ENCODE results near the gene LIX1L. TPM values are rescaled to one million over a fixed set of nuclear protein-coding genes. Genes with fewer than 3 reads are reported as not detected.

LIX1L gene
- total and polyA plus RNA-seq, 2 of the 13 experiments (the other 11 are each of a cell fraction or from before 2014, with no cell fraction given) = 8.1 to 24.9 TPM

DNA sequence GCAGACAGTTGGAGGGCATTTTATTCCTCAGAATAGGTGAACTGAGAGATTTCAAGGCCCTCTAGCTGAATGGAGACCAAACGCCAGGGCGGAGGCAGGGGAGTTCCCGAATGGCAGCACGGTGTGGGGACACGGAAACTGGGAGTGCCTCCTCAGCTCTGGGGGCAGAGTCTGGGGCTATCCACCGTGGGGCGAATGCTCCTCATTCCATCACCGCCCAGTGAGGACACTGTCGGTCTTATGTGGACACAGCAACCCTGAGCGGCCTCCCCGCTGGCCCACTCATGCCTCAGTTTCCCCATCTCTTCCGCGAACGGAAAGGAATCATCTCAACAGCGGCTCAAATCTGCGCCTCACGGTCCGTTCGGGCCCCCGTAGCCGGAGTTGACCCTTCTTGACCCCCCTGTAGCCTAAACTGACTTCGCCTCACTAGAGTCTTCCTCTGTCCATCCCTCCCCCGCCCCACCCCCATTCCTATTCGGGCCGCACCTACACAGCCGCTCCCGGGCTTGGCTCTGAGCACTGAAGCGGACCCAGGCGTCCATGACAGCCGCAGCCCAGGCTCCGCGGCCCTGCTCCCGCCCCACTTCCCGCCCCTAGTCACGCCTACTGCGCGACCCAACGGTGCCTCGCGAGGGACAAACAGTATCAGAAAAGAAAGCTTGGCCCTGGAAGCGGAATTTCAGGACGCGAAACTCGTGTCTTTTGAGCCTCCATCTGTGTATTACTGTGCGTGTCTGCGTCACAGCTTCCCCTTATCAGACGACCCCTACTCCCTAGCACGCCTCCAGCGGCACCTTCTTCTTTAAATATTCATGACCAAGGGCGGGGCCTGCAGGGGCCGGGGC is 39.4 kb downstream of the LIX1L start, which contains the start of gene PEX11B (continued):
- TF ChIP-seq, protein P1, sequence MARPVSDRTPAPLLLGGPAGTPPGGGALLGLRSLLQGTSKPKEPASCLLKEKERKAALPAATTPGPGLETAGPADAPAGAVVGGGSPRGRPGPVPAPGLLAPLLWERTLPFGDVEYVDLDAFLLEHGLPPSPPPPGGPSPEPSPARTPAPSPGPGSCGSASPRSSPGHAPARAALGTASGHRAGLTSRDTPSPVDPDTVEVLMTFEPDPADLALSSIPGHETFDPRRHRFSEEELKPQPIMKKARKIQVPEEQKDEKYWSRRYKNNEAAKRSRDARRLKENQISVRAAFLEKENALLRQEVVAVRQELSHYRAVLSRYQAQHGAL (CRISPR knock-in tag; IDR thresholded peaks at IDR 0.05; ENCODE audit: not compliant biosample characterization) = no peak
- no peak for TF ChIP-seq HOXD1 (CRISPR knock-in tag; IDR thresholded peaks at IDR 0.05)
- TF ChIP-seq, protein P2, sequence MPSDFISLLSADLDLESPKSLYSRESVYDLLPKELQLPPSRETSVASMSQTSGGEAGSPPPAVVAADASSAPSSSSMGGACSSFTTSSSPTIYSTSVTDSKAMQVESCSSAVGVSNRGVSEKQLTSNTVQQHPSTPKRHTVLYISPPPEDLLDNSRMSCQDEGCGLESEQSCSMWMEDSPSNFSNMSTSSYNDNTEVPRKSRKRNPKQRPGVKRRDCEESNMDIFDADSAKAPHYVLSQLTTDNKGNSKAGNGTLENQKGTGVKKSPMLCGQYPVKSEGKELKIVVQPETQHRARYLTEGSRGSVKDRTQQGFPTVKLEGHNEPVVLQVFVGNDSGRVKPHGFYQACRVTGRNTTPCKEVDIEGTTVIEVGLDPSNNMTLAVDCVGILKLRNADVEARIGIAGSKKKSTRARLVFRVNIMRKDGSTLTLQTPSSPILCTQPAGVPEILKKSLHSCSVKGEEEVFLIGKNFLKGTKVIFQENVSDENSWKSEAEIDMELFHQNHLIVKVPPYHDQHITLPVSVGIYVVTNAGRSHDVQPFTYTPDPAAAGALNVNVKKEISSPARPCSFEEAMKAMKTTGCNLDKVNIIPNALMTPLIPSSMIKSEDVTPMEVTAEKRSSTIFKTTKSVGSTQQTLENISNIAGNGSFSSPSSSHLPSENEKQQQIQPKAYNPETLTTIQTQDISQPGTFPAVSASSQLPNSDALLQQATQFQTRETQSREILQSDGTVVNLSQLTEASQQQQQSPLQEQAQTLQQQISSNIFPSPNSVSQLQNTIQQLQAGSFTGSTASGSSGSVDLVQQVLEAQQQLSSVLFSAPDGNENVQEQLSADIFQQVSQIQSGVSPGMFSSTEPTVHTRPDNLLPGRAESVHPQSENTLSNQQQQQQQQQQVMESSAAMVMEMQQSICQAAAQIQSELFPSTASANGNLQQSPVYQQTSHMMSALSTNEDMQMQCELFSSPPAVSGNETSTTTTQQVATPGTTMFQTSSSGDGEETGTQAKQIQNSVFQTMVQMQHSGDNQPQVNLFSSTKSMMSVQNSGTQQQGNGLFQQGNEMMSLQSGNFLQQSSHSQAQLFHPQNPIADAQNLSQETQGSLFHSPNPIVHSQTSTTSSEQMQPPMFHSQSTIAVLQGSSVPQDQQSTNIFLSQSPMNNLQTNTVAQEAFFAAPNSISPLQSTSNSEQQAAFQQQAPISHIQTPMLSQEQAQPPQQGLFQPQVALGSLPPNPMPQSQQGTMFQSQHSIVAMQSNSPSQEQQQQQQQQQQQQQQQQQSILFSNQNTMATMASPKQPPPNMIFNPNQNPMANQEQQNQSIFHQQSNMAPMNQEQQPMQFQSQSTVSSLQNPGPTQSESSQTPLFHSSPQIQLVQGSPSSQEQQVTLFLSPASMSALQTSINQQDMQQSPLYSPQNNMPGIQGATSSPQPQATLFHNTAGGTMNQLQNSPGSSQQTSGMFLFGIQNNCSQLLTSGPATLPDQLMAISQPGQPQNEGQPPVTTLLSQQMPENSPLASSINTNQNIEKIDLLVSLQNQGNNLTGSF (CRISPR knock-in tag; IDR thresholded peaks at IDR 0.05) = no peak
- peak; percentile 70 for TF ChIP-seq MTA1 (CRISPR knock-in tag; IDR thresholded peaks at IDR 0.05; ENCODE audit: borderline replicate concordance)
- TF ChIP-seq ZNF878 (CRISPR knock-in tag; IDR thresholded peaks at IDR 0.05) = no peak
- TF ChIP-seq NFIB (CRISPR knock-in tag; IDR thresholded peaks at IDR 0.05; ENCODE audit: borderline replicate concordance) = no peak
- no peak for TF ChIP-seq NR1H2 (CRISPR knock-in tag; IDR thresholded peaks at IDR 0.05; ENCODE audit: borderline replicate concordance, low read depth)
- TF ChIP-seq, protein P3, sequence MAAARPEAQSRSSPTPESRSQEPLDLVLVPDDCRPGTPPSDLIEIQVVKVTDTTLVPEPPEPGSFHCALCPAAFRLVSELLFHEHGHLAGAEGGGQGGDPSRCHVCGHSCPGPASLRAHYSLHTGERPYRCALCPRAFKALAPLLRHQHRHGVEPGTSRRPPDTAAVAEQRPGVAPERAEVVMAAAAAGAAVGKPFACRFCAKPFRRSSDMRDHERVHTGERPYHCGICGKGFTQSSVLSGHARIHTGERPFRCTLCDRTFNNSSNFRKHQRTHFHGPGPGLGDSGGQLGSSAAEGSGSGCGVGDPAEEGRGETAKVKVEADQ (CRISPR knock-in tag; IDR thresholded peaks at IDR 0.05; ENCODE audit: borderline replicate concordance) = no peak
- 0 out of 2 replicates have a peak, but pooled peaks have one; percentile 7 for TF ChIP-seq REPIN1 (CRISPR knock-in tag; IDR thresholded peaks at IDR 0.05; ENCODE audit: borderline replicate concordance, low read depth)
- TF ChIP-seq, protein P4, sequence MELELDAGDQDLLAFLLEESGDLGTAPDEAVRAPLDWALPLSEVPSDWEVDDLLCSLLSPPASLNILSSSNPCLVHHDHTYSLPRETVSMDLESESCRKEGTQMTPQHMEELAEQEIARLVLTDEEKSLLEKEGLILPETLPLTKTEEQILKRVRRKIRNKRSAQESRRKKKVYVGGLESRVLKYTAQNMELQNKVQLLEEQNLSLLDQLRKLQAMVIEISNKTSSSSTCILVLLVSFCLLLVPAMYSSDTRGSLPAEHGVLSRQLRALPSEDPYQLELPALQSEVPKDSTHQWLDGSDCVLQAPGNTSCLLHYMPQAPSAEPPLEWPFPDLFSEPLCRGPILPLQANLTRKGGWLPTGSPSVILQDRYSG (CRISPR knock-in tag; IDR thresholded peaks at IDR 0.05) = no peak
- TF ChIP-seq SIX1 (CRISPR knock-in tag; IDR thresholded peaks at IDR 0.05; ENCODE audit: borderline replicate concordance) = no peak
- TF ChIP-seq, protein P5, sequence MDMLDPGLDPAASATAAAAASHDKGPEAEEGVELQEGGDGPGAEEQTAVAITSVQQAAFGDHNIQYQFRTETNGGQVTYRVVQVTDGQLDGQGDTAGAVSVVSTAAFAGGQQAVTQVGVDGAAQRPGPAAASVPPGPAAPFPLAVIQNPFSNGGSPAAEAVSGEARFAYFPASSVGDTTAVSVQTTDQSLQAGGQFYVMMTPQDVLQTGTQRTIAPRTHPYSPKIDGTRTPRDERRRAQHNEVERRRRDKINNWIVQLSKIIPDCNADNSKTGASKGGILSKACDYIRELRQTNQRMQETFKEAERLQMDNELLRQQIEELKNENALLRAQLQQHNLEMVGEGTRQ (IDR thresholded peaks at IDR 0.05; ENCODE audit: low read depth, low read length) = no peak
- TF ChIP-seq, protein P5 (CRISPR knock-in tag; IDR thresholded peaks at IDR 0.05; ENCODE audit: borderline replicate concordance) = no peak
- TF ChIP-seq, protein P6, sequence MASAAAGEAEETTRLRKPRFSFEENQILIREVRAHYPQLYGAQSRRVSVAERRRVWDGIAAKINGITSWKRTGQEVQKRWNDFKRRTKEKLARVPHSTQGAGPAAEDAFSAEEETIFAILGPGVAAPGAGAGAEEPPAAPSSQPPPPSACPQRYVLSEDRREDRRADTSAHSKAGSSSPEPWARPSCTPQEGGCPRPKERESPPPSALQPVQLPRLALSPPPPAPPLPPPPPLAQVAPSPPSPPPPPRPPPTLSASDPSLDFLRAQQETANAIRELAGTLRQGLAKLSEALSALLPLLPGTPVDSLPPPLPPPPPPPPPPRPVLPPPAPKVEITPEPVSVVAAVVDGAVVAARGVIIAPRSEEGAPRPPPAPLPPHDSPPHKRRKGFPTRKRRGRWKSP (CRISPR knock-in tag; IDR thresholded peaks at IDR 0.05) = no peak
- TF ChIP-seq SAFB2 (CRISPR knock-in tag; IDR thresholded peaks at IDR 0.05; ENCODE audit: borderline replicate concordance, low read depth) = 0 out of 2 replicates have a peak, but pooled peaks have one; percentile 60
- TF ChIP-seq ZMYM3 (CRISPR knock-in tag; IDR thresholded peaks at IDR 0.05) = no peak

All from HepG2 (cell line).